ENCODE results near the gene NOP9.

Gene NOP9

GRCh38 chr14:24307156-24307574, 7.5 kb downstream of the NOP9 start:
- Histone ChIP-seq H2AFZ (ENCODE audit: low read length) (no peak overlapping the region), H3K36me3 (replicated peaks in 1 of 2; ENCODE audit: control insufficient read depth in 2 of 2, insufficient read depth in 2 of 2, low read length in 2 of 2) (peaks cover 41 to 83% of the 10 kb centered on the region in 2 donors)

DNA sequence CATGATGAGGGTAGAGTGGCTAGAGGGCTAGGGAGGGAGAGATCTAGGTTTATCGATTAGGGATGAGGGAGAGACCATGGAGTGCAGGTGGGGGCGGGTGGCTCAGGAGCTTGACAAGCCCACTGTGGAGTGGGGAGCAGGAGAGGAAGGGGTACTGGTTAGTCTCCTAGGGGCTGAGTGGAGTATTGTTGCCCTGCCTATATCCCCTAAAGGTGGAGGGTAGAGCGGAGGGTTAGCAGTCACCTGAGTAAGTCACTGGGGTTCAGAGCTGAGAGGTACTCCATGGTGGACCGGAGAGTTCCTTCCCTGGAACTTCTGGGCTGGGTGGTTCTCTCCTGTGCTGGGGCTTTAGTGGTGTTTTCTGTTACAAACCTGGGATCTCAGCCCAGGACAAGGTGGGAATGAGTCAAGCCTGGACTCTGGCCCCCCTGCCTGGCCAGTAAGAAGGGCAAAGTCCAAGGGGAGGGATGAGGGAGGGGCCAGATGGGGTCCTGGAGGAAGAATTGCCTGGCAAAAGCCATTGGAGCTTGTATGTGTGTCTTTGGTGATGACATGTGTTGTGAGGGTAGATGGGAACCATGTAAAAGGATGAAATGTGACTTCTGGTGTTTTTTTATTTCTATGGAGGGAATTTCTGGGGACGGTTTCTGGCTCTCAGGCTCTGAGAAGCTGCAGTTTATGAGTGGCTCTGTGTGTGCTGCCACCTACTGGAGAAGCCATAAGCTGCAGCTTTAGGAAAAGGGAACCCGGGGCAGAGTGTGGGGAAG, 8.1 kb downstream of the NOP9 start, which contains the start of gene CIDEB:
Gene CIDEB, minus strand, starts transcription at position 403 of the 767 bp plus-strand sequence. Its CDS starts 119 bp downstream, at position 284.
- Histone ChIP-seq H3K4me1 (ENCODE audit: control insufficient read depth in 2 of 2, insufficient read depth in 1 of 2, low read depth in 1 of 2, low read length in 2 of 2) (no peaks in the 10 kb centered on the region), H3K4me3 (ENCODE audit: low read length in 2 of 2) (no peak within 1 kb of the TSS), H2AK5ac (ENCODE audit: low read depth, low read length) (no peak within 1 kb of the TSS), H3K14ac (ENCODE audit: low read length) (no peak within 1 kb of the TSS), H3K27ac (replicated peaks; ENCODE audit: low read length) (no peak within 1 kb of the TSS), H3K18ac (ENCODE audit: low read length) (no peak within 1 kb of the TSS), H2BK120ac (ENCODE audit: low read depth, low read length) (no peak within 1 kb of the TSS), H3K79me1 (ENCODE audit: low read depth, low read length) (no peaks in the 10 kb centered on the region), H2AFZ (ENCODE audit: low read length) (no peak within 1 kb of the TSS), H3K27me3 (ENCODE audit: control insufficient read depth in 3 of 3, insufficient read depth in 3 of 3, low read depth in 1 of 3, low read length in 3 of 3) (no peaks in the 10 kb centered on the region), H2BK5ac (ENCODE audit: low read length) (no peak within 1 kb of the TSS), H4K91ac (ENCODE audit: low read depth, low read length, poor library complexity) (no peak within 1 kb of the TSS), H4K8ac (ENCODE audit: low read depth, low read length) (no peak within 1 kb of the TSS), H2BK12ac (ENCODE audit: low read length) (no peak within 1 kb of the TSS), H2BK15ac (ENCODE audit: low read length) (no peak within 1 kb of the TSS), H3K23ac (ENCODE audit: low read depth, low read length, poor library complexity) (no peak within 1 kb of the TSS), H3K9ac (ENCODE audit: low read depth, low read length, poor library complexity) (no peak within 1 kb of the TSS), H3K4ac (ENCODE audit: low read length) (no peak within 1 kb of the TSS), H3K4me2 (ENCODE audit: insufficient read depth, low read length, poor library complexity, severe bottlenecking) (no peak within 1 kb of the TSS), H3K36me3 (replicated peaks in 1 of 2; ENCODE audit: control insufficient read depth in 2 of 2, insufficient read depth in 2 of 2, low read length in 2 of 2) (peaks cover 35 to 77% of the 10 kb centered on the region in 2 donors), H3K9me3 (replicated peaks in 1 of 2; ENCODE audit: control insufficient read depth in 2 of 2, insufficient read depth in 1 of 2, low read depth in 1 of 2, low read length in 2 of 2) (no peaks in the 10 kb centered on the region)
- DNase-seq (ENCODE audit: low spot score): peak; percentile 53
- WGBS, 2 donors (ENCODE audit: extremely low coverage in 2 of 2, insufficient read length in 2 of 2, insufficient replicate concordance in 1 of 2): no CpG with 5 or more reads among the region's 6 CpGs

More at GRCh38 chr14:24307156-24307574, 7.5 kb downstream of the NOP9 start:
- Histone ChIP-seq H3K23ac (ENCODE audit: low read depth, low read length, poor library complexity) (no peak overlapping the region), H3K18ac (ENCODE audit: low read length) (no peak overlapping the region), H2AK5ac (ENCODE audit: low read depth, low read length) (no peak overlapping the region), H3K79me1 (ENCODE audit: low read depth, low read length) (no peaks in the 10 kb centered on the region), H2BK15ac (ENCODE audit: low read length) (no peak overlapping the region), H3K4me3 (ENCODE audit: low read length in 2 of 2) (no peak overlapping the region), H3K9ac (ENCODE audit: low read depth, low read length, poor library complexity) (no peak overlapping the region), H2BK120ac (ENCODE audit: low read depth, low read length) (no peak overlapping the region), H3K27ac (replicated peaks; ENCODE audit: low read length) (no peak overlapping the region), H4K91ac (ENCODE audit: low read depth, low read length, poor library complexity) (no peak overlapping the region), H3K4me2 (ENCODE audit: insufficient read depth, low read length, poor library complexity, severe bottlenecking) (no peak overlapping the region), H2BK12ac (ENCODE audit: low read length) (no peak overlapping the region), H2BK5ac (ENCODE audit: low read length) (no peak overlapping the region), H3K4ac (ENCODE audit: low read length) (no peak overlapping the region), H3K27me3 (ENCODE audit: control insufficient read depth in 3 of 3, insufficient read depth in 3 of 3, low read depth in 1 of 3, low read length in 3 of 3) (no peaks in the 10 kb centered on the region), H3K4me1 (ENCODE audit: control insufficient read depth in 2 of 2, insufficient read depth in 1 of 2, low read depth in 1 of 2, low read length in 2 of 2) (no peaks in the 10 kb centered on the region), H3K14ac (ENCODE audit: low read length) (no peak overlapping the region), H3K9me3 (replicated peaks in 1 of 2; ENCODE audit: control insufficient read depth in 2 of 2, insufficient read depth in 1 of 2, low read depth in 1 of 2, low read length in 2 of 2) (no peaks in the 10 kb centered on the region), H4K8ac (ENCODE audit: low read depth, low read length) (no peak overlapping the region)
- no CpG with 5 or more reads among the region's 11 CpGs for WGBS, 2 donors (ENCODE audit: extremely low coverage in 2 of 2, insufficient read length in 2 of 2, insufficient replicate concordance in 1 of 2)
- DNase-seq (ENCODE audit: low spot score): no peak

- Histone ChIP-seq H3K36me3 (replicated peaks in 1 of 2; ENCODE audit: control insufficient read depth in 2 of 2, insufficient read depth in 2 of 2, low read length in 2 of 2) (peaks cover 31 to 69% of the 10 kb centered on the region in 2 donors), H2AK5ac (ENCODE audit: low read depth, low read length) (no peak overlapping the region), H3K27me3 (ENCODE audit: control insufficient read depth in 3 of 3, insufficient read depth in 3 of 3, low read depth in 1 of 3, low read length in 3 of 3) (no peaks in the 10 kb centered on the region), H3K79me1 (ENCODE audit: low read depth, low read length) (no peaks in the 10 kb centered on the region), H3K4me1 (ENCODE audit: control insufficient read depth in 2 of 2, insufficient read depth in 1 of 2, low read depth in 1 of 2, low read length in 2 of 2) (no peaks in the 10 kb centered on the region), H3K9ac (ENCODE audit: low read depth, low read length, poor library complexity) (no peak overlapping the region), H3K23ac (ENCODE audit: low read depth, low read length, poor library complexity) (no peak overlapping the region), H3K14ac (ENCODE audit: low read length) (no peak overlapping the region), H3K27ac (replicated peaks; ENCODE audit: low read length) (no peak overlapping the region), H4K8ac (ENCODE audit: low read depth, low read length) (no peak overlapping the region), H4K91ac (ENCODE audit: low read depth, low read length, poor library complexity) (no peak overlapping the region), H2BK120ac (ENCODE audit: low read depth, low read length) (no peak overlapping the region), H3K4me2 (ENCODE audit: insufficient read depth, low read length, poor library complexity, severe bottlenecking) (no peak overlapping the region), H3K9me3 (replicated peaks in 1 of 2; ENCODE audit: control insufficient read depth in 2 of 2, insufficient read depth in 1 of 2, low read depth in 1 of 2, low read length in 2 of 2) (no peaks in the 10 kb centered on the region), H3K4ac (ENCODE audit: low read length) (no peak overlapping the region), H2AFZ (ENCODE audit: low read length) (no peak overlapping the region), H2BK15ac (ENCODE audit: low read length) (no peak overlapping the region), H2BK12ac (ENCODE audit: low read length) (no peak overlapping the region), H2BK5ac (ENCODE audit: low read length) (no peak overlapping the region), H3K18ac (ENCODE audit: low read length) (no peak overlapping the region), H3K4me3 (ENCODE audit: low read length in 2 of 2) (no peak overlapping the region)
- no CpG with 5 or more reads among the region's 7 CpGs for WGBS, 2 donors (ENCODE audit: extremely low coverage in 2 of 2, insufficient read length in 2 of 2, insufficient replicate concordance in 1 of 2)
- DNase-seq (ENCODE audit: low spot score): no peak
Measured at GRCh38 chr14:24308342-24309124, 8.9 kb downstream of the NOP9 start.

Measured in neuronal stem cell (in vitro differentiated cells).